ENCODE data around the gene RAB28. TPM values are rescaled to one million over a fixed set of nuclear protein-coding genes. Genes with fewer than 3 reads are reported as not detected.

The RAB28 gene
- total RNA-seq, 1 experiment from 2014 or later, result 19.8 TPM

GRCh38 chr4:13509442-13509841, 25.3 kb upstream of the RAB28 start:
- Histone ChIP-seq H2AK5ac (ENCODE audit: insufficient read length, low read length) (no peak overlapping the region), H3K9me3 (ENCODE audit: control insufficient read depth, low read depth, low read length) (no peaks in the 10 kb centered on the region), H3K4ac (ENCODE audit: low read depth, low read length) (no peak overlapping the region), H2BK20ac (ENCODE audit: low read depth, low read length, poor library complexity, severe bottlenecking) (no peak overlapping the region), H3K4me2 (ENCODE audit: insufficient read depth, insufficient read length, low read length) (no peak overlapping the region), H2BK15ac (ENCODE audit: low read depth, low read length) (no peak overlapping the region), H4K5ac (ENCODE audit: insufficient read length, low read depth, low read length) (no peak overlapping the region), H3K56ac (ENCODE audit: insufficient read length, low read depth, low read length) (no peak overlapping the region), H3K79me1 (ENCODE audit: insufficient read depth, low read depth, low read length, poor library complexity, severe bottlenecking) (no peaks in the 10 kb centered on the region), H2BK5ac (ENCODE audit: insufficient read length, low read length) (no peak overlapping the region), H4K91ac (ENCODE audit: insufficient read length, low read depth, low read length) (no peak overlapping the region), H3K79me2 (ENCODE audit: insufficient read depth, low read length) (no peaks in the 10 kb centered on the region), H3K18ac (ENCODE audit: insufficient read length, low read depth, low read length) (no peak overlapping the region), H3K4me1 (ENCODE audit: insufficient read depth, low read length) (peaks cover 5% of the 10 kb centered on the region; the same call in 1 of the 2 replicates), H3K23me2 (ENCODE audit: insufficient read length, low read depth, low read length, poor library complexity, severe bottlenecking) (no peaks in the 10 kb centered on the region), H2AFZ (ENCODE audit: low read length) (no peak overlapping the region), H3K14ac (ENCODE audit: insufficient read depth, low read length) (no peak overlapping the region), H4K8ac (replicated peaks; ENCODE audit: insufficient read length, low read depth, low read length) (no peak overlapping the region), H4K20me1 (ENCODE audit: control insufficient read depth, insufficient read depth, insufficient read length) (no peaks in the 10 kb centered on the region), H3K27me3 (ENCODE audit: insufficient read depth, low read length) (no peaks in the 10 kb centered on the region), H3K23ac (ENCODE audit: insufficient read length, low read depth, low read length) (no peak overlapping the region), H3K9ac (ENCODE audit: extremely low read depth, insufficient read length, low read length) (no peak overlapping the region), H3T11ph (ENCODE audit: low read length) (no peak overlapping the region), H3K27ac (ENCODE audit: insufficient read length, low read depth, low read length) (no peak overlapping the region), H2BK120ac (ENCODE audit: low read depth, low read length, poor library complexity, severe bottlenecking) (no peak overlapping the region), H2BK12ac (ENCODE audit: insufficient read length, low read depth, low read length) (no peak overlapping the region)
- peaks cover 5 to 6% of the 10 kb centered on the region in 2 experiments; a peak in 3 of 5 replicates for H3K9me3 Mint-ChIP-seq
- peak; percentile 39 for DNase-seq
- H3K27ac Mint-ChIP-seq, result peak overlapping the region in 2 of 3 experiments; percentile 42 to 60; a peak in 3 of 7 replicates
- H3K4me1 Mint-ChIP-seq, result peaks cover 43 to 54% of the 10 kb centered on the region in 2 experiments
- no CpG with 5 or more reads among the region's 1 CpG for WGBS (ENCODE audit: extremely low coverage, insufficient read length, low lambda C conversion rate)
- no peak for TF ChIP-seq CTCF (conservative IDR thresholded peaks at IDR 0.05)
- no peaks in the 10 kb centered on the region for H3K27me3 Mint-ChIP-seq (ENCODE audit: low read depth)
- H3K36me3 Mint-ChIP-seq (ENCODE audit: insufficient read depth in 1 of 3, low read depth in 3 of 3), result peaks cover 0 to 9% (median 0%) of the 10 kb centered on the region in 3 experiments; a peak in 3 of 7 replicates
- H3K4me3 Mint-ChIP-seq, result no peak overlapping the region
